Calu3 (cell line): ENCODE data around the gene GLT8D2. TPM values are rescaled to one million over a fixed set of nuclear protein-coding genes. Genes with fewer than 3 reads are reported as not detected.

Source experiments
- BruUV-seq: library from RNA; stranded (reverse); fragments of 400-500 nt; replicated peaks from 2 replicates; lab custom pipeline; 2021; lab: Mats Ljungman, UMichigan
- CTCF ChIA-PET: fragments of 300-600 bp; sonication (Branson Sonifier 250); formaldehyde crosslinking; loops from one replicate; lab custom pipeline; 2022; ENCODE audit warnings: antibody characterized with exemption; lab: Charles Lee
- DNase-seq: peaks from one replicate; pipeline ENCODE4 v3.0.0; 2022
- H3K27ac Mint-ChIP-seq: one replicate; pipeline ENCODE4 v1.8.0; 2022; ENCODE audit warnings: mixed read lengths; ENCODE audit not compliant: unreplicated experiment
- H3K27me3 Mint-ChIP-seq: one replicate; pipeline ENCODE4 v1.8.0; 2022; ENCODE audit warnings: mixed read lengths; ENCODE audit not compliant: unreplicated experiment
- H3K36me3 Mint-ChIP-seq: one replicate; pipeline ENCODE4 v1.8.0; 2022; ENCODE audit warnings: mild to moderate bottlenecking, moderate library complexity, mixed read lengths; ENCODE audit not compliant: insufficient read depth, unreplicated experiment
- H3K4me1 Mint-ChIP-seq: one replicate; pipeline ENCODE4 v1.8.0; 2022; ENCODE audit warnings: mild to moderate bottlenecking, low read depth, mixed read lengths; ENCODE audit not compliant: unreplicated experiment
- H3K4me3 Mint-ChIP-seq: one replicate; pipeline ENCODE4 v1.8.0; 2022; ENCODE audit warnings: mild to moderate bottlenecking, low read depth, moderate library complexity, mixed read lengths; ENCODE audit not compliant: unreplicated experiment
- H3K9me3 Mint-ChIP-seq: one replicate; pipeline ENCODE4 v1.8.0; 2022; ENCODE audit warnings: low read depth, mixed read lengths; ENCODE audit not compliant: unreplicated experiment
- CTCF ChIP-seq: fragments of 200-600 bp; IDR thresholded peaks from one replicate; pipeline ENCODE4 v1.8.0; 2022; ENCODE audit warnings: antibody characterized with exemption; ENCODE audit not compliant: unreplicated experiment
- intact Hi-C: fragments of 100-400 bp; cut with micrococcal nuclease; formaldehyde crosslinking; loops from one replicate; pipeline ENCODE4 v1.10.0; 2022; ENCODE audit not compliant: unreplicated experiment
- total RNA-seq: library from RNA; stranded (reverse); gene quantifications from 2 replicates; pipeline ENCODE4 v1.2.3, GENCODE V29; 2022

Gene GLT8D2
- total RNA-seq, 1 experiment from 2014 or later, result not detected

DNA sequence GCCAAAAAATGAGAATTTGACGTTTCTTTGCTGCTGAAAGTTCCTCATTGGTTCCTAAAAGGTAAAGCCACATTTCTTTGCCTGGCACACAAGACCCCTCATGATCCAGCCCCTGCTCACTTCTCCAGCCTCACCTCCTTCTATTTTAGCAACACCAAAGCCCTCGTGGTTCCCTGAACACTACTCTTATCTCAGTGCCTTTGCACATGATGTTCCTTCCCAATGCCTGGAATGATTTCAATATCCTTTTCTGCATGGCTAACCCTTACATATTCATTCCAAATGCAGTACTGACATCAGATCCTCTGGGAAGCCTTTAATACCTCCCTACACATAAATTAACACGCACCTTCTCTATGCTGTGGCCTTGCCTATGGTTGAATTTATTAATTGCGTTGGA, 39.9 kb downstream of the GLT8D2 start:
- CTCF ChIA-PET, result no interaction called here
- Mint-ChIP-seq H3K4me3 (no peak overlapping the region), H3K27me3 (no peaks in the 10 kb centered on the region), H3K27ac (no peak overlapping the region), H3K9me3 (no peaks in the 10 kb centered on the region), H3K36me3 (no peaks in the 10 kb centered on the region), H3K4me1 (peaks cover 34% of the 10 kb centered on the region)
- intact Hi-C loops, result no loop called here
- DNase-seq, result no peak
- no TSS peak for BruUV-seq
- no peak for TF ChIP-seq CTCF

GRCh38 chr12:104006929-104007328, 43.1 kb downstream of the GLT8D2 start:
- Mint-ChIP-seq H3K4me3 (no peak overlapping the region), H3K27ac (peak overlapping the region; percentile 12), H3K4me1 (peaks cover 34% of the 10 kb centered on the region), H3K36me3 (no peaks in the 10 kb centered on the region), H3K9me3 (no peaks in the 10 kb centered on the region), H3K27me3 (no peaks in the 10 kb centered on the region)
- CTCF ChIA-PET, result interaction anchor here (0.6 kb wide), 2 partner anchors 97 to 1103 kb away, joined by 5 to 6 read pairs; no protein-coding TSS in a partner anchor
- no peak for DNase-seq
- no TSS peak for BruUV-seq
- no peak for TF ChIP-seq CTCF
- intact Hi-C loops, result no loop called here

GRCh38 chr12:104003596-104003995, 46.4 kb downstream of the GLT8D2 start:
- CTCF ChIA-PET, result no interaction called here
- H3K27me3 Mint-ChIP-seq, result peaks cover 17% of the 10 kb centered on the region
- no peaks in the 10 kb centered on the region for H3K36me3 Mint-ChIP-seq
- BruUV-seq, result no TSS peak
- TF ChIP-seq CTCF, result no peak
- no peaks in the 10 kb centered on the region for H3K9me3 Mint-ChIP-seq
- intact Hi-C loops, result no loop called here
- no peak overlapping the region for H3K27ac Mint-ChIP-seq
- no peak overlapping the region for H3K4me3 Mint-ChIP-seq
- H3K4me1 Mint-ChIP-seq, result peaks cover 22% of the 10 kb centered on the region
- no peak for DNase-seq

DNA sequence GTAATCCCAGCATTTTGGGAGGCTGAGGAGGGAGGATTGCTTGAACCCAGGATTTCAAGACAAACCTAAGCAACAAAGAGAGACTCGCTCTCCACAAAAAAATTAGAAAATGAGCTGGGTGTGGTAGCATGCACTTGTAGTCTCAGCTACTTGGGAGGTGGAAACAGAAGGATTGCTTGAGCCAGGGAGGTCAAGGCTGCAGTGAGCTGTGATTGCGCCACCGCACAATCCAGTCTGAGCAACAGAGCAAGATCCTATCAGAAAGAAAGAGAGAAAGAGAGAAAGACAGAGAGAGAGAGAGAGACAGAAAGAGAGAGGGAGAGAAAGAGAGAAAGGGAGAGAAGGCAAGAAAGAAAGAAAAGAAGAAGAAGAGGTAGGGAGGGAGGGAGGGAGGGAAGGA, 47.3 kb downstream of the GLT8D2 start:
- CTCF ChIA-PET, result interaction anchor here (0.7 kb wide), 1 partner anchor 141 kb away, joined by 3 read pairs; no protein-coding TSS in a partner anchor
- intact Hi-C loops, result no loop called here
- Mint-ChIP-seq H3K27me3 (peaks cover 17% of the 10 kb centered on the region), H3K4me1 (peaks cover 16% of the 10 kb centered on the region), H3K36me3 (no peaks in the 10 kb centered on the region), H3K27ac (no peak overlapping the region), H3K9me3 (no peaks in the 10 kb centered on the region), H3K4me3 (no peak overlapping the region)
- no peak for DNase-seq
- no TSS peak for BruUV-seq
- no peak for TF ChIP-seq CTCF
